22Rv1 (cell line): Measurements from ENCODE around the gene ZNF846.

Experiments used
- ZFX ChIP-seq: fragments of 450-650 bp; IDR thresholded peaks from 2 replicates; pipeline ENCODE4 v1.6.1; 2017; ENCODE audit warnings: antibody characterized with exemption, borderline replicate concordance
- TF ChIP-seq, protein P1 (sequence below): fragments of 450-650 bp; IDR thresholded peaks from 2 replicates; pipeline ENCODE4 v1.5.1; 2017; ENCODE audit warnings: mild to moderate bottlenecking

DNA sequence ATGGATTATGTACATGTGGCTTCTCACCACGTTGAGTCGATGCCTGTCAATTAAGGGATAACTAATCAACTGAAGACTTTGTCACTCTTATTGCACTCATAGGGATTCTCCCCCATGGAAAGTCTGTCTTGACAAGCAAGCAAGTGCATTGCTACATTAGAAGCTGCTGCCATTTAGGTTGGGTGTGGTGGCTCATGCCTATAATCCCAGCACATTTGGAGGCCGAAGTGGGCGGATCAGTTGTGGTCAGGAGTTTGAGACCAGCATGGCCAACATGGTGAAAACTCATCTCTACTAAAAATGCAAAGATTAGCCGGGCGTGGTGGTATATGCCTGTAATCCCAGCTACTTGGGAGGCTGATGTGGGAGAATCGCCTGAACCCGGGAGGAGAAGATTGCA, 18.3 kb upstream of the ZNF846 start:
- TF ChIP-seq, protein P1, sequence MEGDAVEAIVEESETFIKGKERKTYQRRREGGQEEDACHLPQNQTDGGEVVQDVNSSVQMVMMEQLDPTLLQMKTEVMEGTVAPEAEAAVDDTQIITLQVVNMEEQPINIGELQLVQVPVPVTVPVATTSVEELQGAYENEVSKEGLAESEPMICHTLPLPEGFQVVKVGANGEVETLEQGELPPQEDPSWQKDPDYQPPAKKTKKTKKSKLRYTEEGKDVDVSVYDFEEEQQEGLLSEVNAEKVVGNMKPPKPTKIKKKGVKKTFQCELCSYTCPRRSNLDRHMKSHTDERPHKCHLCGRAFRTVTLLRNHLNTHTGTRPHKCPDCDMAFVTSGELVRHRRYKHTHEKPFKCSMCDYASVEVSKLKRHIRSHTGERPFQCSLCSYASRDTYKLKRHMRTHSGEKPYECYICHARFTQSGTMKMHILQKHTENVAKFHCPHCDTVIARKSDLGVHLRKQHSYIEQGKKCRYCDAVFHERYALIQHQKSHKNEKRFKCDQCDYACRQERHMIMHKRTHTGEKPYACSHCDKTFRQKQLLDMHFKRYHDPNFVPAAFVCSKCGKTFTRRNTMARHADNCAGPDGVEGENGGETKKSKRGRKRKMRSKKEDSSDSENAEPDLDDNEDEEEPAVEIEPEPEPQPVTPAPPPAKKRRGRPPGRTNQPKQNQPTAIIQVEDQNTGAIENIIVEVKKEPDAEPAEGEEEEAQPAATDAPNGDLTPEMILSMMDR, result no peak
- TF ChIP-seq ZFX, result no peak
